ENCODE data around the gene CATSPER4. TPM values are rescaled to one million over a fixed set of nuclear protein-coding genes. Genes with fewer than 3 reads are reported as not detected.

CATSPER4 gene
- total and polyA plus RNA-seq, 11 donors = not detected

- 85 to 93% (median 90%) methylated on average over 5 of the region's 5 CpGs for WGBS, 4 donors
- H3K4me1 ChIP-seq = peaks cover 0 to 5% (median 0%) of the 10 kb centered on the region in 12 donors
- H3K9me3 ChIP-seq = no peaks in the 10 kb centered on the region
- no peak for TF ChIP-seq POLR2A (IDR thresholded peaks at IDR 0.05)
- TF ChIP-seq, protein P1, sequence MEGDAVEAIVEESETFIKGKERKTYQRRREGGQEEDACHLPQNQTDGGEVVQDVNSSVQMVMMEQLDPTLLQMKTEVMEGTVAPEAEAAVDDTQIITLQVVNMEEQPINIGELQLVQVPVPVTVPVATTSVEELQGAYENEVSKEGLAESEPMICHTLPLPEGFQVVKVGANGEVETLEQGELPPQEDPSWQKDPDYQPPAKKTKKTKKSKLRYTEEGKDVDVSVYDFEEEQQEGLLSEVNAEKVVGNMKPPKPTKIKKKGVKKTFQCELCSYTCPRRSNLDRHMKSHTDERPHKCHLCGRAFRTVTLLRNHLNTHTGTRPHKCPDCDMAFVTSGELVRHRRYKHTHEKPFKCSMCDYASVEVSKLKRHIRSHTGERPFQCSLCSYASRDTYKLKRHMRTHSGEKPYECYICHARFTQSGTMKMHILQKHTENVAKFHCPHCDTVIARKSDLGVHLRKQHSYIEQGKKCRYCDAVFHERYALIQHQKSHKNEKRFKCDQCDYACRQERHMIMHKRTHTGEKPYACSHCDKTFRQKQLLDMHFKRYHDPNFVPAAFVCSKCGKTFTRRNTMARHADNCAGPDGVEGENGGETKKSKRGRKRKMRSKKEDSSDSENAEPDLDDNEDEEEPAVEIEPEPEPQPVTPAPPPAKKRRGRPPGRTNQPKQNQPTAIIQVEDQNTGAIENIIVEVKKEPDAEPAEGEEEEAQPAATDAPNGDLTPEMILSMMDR (IDR thresholded peaks at IDR 0.05) = no peak
- peaks cover 0 to 3% (median 0%) of the 10 kb centered on the region in 9 donors for H3K27me3 ChIP-seq
- no peak for DNase-seq
- no peak for ATAC-seq
- H3K27ac ChIP-seq = no peak overlapping the region
- intact Hi-C loops (cut with DNase I) = no loop called here
- no peaks in the 10 kb centered on the region for H3K36me3 ChIP-seq
- no peak overlapping the region for H3K4me3 ChIP-seq
Observed at GRCh38 chr1:26212726-26213125, 22.3 kb downstream of the CATSPER4 start.

DNA sequence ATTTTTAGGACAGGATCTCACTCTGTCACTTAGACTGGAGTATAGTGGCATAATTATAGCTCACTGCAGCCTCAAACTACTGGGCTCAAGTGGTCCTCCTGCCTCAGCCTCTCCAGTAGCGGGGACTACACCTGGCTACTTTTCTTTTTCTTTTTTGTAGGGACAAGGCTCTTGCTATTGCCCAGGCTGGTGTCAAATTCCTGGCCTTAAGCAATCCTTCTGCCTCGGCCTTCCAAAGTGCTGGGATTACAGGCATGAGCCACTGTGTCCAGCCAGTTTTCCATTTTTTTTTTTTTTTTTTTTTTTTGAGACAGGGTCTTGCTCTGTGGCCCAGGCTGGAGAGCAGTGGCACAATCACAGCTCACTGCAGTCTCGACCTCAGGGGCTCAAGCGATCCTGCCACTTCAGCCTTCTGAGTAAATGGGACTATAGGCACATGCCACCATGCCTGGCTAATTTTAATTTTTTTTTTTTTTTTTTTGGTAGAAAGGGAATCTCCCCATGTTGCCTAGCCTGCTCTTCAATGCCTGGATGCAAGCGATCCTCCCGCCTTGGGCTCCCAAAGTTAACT, 23.0 kb downstream of the CATSPER4 start:
- WGBS, 4 donors = 85 to 91% (median 89%) methylated on average over 6 of the region's 6 CpGs
- Histone ChIP-seq H3K9me3 (no peaks in the 10 kb centered on the region), H3K4me1 (peaks cover 0 to 5% (median 0%) of the 10 kb centered on the region in 12 donors), H3K36me3 (no peaks in the 10 kb centered on the region), H3K27ac (no peak overlapping the region), H3K4me3 (no peak overlapping the region), H3K27me3 (peaks cover 0 to 3% (median 0%) of the 10 kb centered on the region in 9 donors)
- ATAC-seq (no peak), DNase-seq (no peak)
- TF ChIP-seq, protein P1 (IDR thresholded peaks at IDR 0.05) = no peak
- TF ChIP-seq POLR2A (IDR thresholded peaks at IDR 0.05) = no peak
- intact Hi-C loops (cut with DNase I) = no loop called here

DNA sequence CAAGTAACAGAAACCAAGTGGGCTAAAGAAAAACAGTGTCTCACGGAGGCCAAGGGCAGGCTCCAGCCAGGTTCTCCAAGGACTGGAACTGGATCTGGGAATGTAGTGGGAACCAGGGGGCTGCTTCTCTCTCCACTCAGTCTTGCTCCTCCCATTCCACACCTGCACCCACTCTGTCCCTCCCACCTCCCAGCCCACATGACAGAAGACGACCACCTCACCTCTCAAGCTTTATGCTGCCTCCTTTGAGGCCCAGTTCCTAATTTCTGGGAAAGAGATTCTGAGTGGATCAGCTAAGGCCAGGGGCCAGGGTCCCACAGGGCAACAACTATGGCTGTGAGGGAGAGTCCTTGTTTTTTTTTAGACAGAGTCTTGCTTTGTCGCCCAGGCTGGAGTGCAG, 24.8 kb downstream of the CATSPER4 start:
- no peak for DNase-seq

GRCh38 chr1:26218906-26219494, 28.6 kb downstream of the CATSPER4 start:
- intact Hi-C loops (cut with DNase I) = no loop called here
- no peaks in the 10 kb centered on the region for H3K4me1 ChIP-seq
- H3K27me3 ChIP-seq = peaks cover 0 to 6% (median 0%) of the 10 kb centered on the region in 9 donors
- H3K36me3 ChIP-seq = no peaks in the 10 kb centered on the region
- TF ChIP-seq, protein P1 (IDR thresholded peaks at IDR 0.05) = no peak
- TF ChIP-seq POLR2A (IDR thresholded peaks at IDR 0.05) = no peak
- DNase-seq (peak in 4 of 5 donors; percentile 25 to 69 (median 58)), ATAC-seq (peak in 3 of 4 donors; percentile 64 to 82 (median 75))
- H3K27ac ChIP-seq = no peak overlapping the region
- 47 to 59% (median 54%) methylated on average over 11 of the region's 11 CpGs for WGBS, 4 donors
- H3K4me3 ChIP-seq = no peak overlapping the region
- no peaks in the 10 kb centered on the region for H3K9me3 ChIP-seq

More for the DNA sequence above, 24.8 kb downstream of the CATSPER4 start:
- no peak for ATAC-seq
- intact Hi-C loops (cut with DNase I) = no loop called here
- WGBS, 4 donors = 46 to 86% (median 56%) methylated on average over 3 of the region's 3 CpGs
- Histone ChIP-seq H3K4me1 (peaks cover 0 to 4% (median 0%) of the 10 kb centered on the region in 12 donors), H3K36me3 (no peaks in the 10 kb centered on the region), H3K9me3 (no peaks in the 10 kb centered on the region), H3K4me3 (no peak overlapping the region), H3K27ac (no peak overlapping the region), H3K27me3 (no peaks in the 10 kb centered on the region)
- TF ChIP-seq, protein P1 (IDR thresholded peaks at IDR 0.05) = no peak
- TF ChIP-seq POLR2A (IDR thresholded peaks at IDR 0.05) = no peak

Measured in heart left ventricle (tissue), 16 donors.